Measurements from ENCODE around the gene GRID2. TPM values are rescaled to one million over a fixed set of nuclear protein-coding genes. Genes with fewer than 3 reads are reported as not detected.

Gene GRID2
- polyA plus RNA-seq, 1 donor: 0.57 TPM

GRCh38 chr4:93152491-93152890 is 848.7 kb downstream of the GRID2 start:
- no peaks in the 10 kb centered on the region for H3K9me3 ChIP-seq (ENCODE audit: control insufficient read depth, low read depth, low read length)
- H3K27ac ChIP-seq (ENCODE audit: low read length): no peak overlapping the region
- WGBS (ENCODE audit: insufficient coverage, low lambda C conversion rate): 30% methylated on average over 2 of the region's 2 CpGs
- no peaks in the 10 kb centered on the region for H3K27me3 ChIP-seq (ENCODE audit: control insufficient read depth, insufficient read depth, low read length)
- H3K36me3 ChIP-seq (ENCODE audit: control insufficient read depth, insufficient read depth, low read length): no peaks in the 10 kb centered on the region
- peak; percentile 19 to 68 for DNase-seq
- no peak overlapping the region for H3K4me3 ChIP-seq (ENCODE audit: low read length)
- H3K4me1 ChIP-seq (ENCODE audit: control insufficient read depth, insufficient read depth, low read length): peaks cover 3% of the 10 kb centered on the region

- H3K9me3 ChIP-seq (ENCODE audit: control insufficient read depth, low read depth, low read length): no peaks in the 10 kb centered on the region
- no peaks in the 10 kb centered on the region for H3K36me3 ChIP-seq (ENCODE audit: control insufficient read depth, insufficient read depth, low read length)
- H3K27me3 ChIP-seq (ENCODE audit: control insufficient read depth, insufficient read depth, low read length): no peaks in the 10 kb centered on the region
- no peak for DNase-seq
- H3K27ac ChIP-seq (ENCODE audit: low read length): no peak overlapping the region
- no peaks in the 10 kb centered on the region for H3K4me1 ChIP-seq (ENCODE audit: control insufficient read depth, insufficient read depth, low read length)
- H3K4me3 ChIP-seq (ENCODE audit: low read length): no peak overlapping the region
- WGBS (ENCODE audit: insufficient coverage, low lambda C conversion rate): 77% methylated on average over 2 of the region's 2 CpGs
Measured at GRCh38 chr4:93157986-93158385, 854.2 kb downstream of the GRID2 start.

- no peak for DNase-seq
- H3K4me1 ChIP-seq (ENCODE audit: control insufficient read depth, insufficient read depth, low read length): no peaks in the 10 kb centered on the region
- no peaks in the 10 kb centered on the region for H3K36me3 ChIP-seq (ENCODE audit: control insufficient read depth, insufficient read depth, low read length)
- 100% methylated on average over 4 of the region's 4 CpGs for WGBS (ENCODE audit: insufficient coverage, low lambda C conversion rate)
- H3K4me3 ChIP-seq (ENCODE audit: low read length): no peak overlapping the region
- H3K27ac ChIP-seq (ENCODE audit: low read length): no peak overlapping the region
- H3K27me3 ChIP-seq (ENCODE audit: control insufficient read depth, insufficient read depth, low read length): no peaks in the 10 kb centered on the region
- H3K9me3 ChIP-seq (ENCODE audit: control insufficient read depth, low read depth, low read length): no peaks in the 10 kb centered on the region
Measured at GRCh38 chr4:93168053-93168452, 864.3 kb downstream of the GRID2 start.

GRCh38 chr4:93169966-93170365 is 866.2 kb downstream of the GRID2 start:
- no peak overlapping the region for H3K4me3 ChIP-seq (ENCODE audit: low read length)
- H3K36me3 ChIP-seq (ENCODE audit: control insufficient read depth, insufficient read depth, low read length): no peaks in the 10 kb centered on the region
- no peaks in the 10 kb centered on the region for H3K9me3 ChIP-seq (ENCODE audit: control insufficient read depth, low read depth, low read length)
- WGBS (ENCODE audit: insufficient coverage, low lambda C conversion rate): no CpG with 5 or more reads among the region's 6 CpGs
- no peaks in the 10 kb centered on the region for H3K27me3 ChIP-seq (ENCODE audit: control insufficient read depth, insufficient read depth, low read length)
- no peaks in the 10 kb centered on the region for H3K4me1 ChIP-seq (ENCODE audit: control insufficient read depth, insufficient read depth, low read length)
- H3K27ac ChIP-seq (ENCODE audit: low read length): no peak overlapping the region
- no peak for DNase-seq

- Histone ChIP-seq H3K27me3 (ENCODE audit: control insufficient read depth, insufficient read depth, low read length) (no peaks in the 10 kb centered on the region), H3K9me3 (ENCODE audit: control insufficient read depth, low read depth, low read length) (no peaks in the 10 kb centered on the region), H3K4me1 (ENCODE audit: control insufficient read depth, insufficient read depth, low read length) (no peaks in the 10 kb centered on the region), H3K27ac (ENCODE audit: low read length) (no peak overlapping the region), H3K4me3 (ENCODE audit: low read length) (no peak overlapping the region), H3K36me3 (ENCODE audit: control insufficient read depth, insufficient read depth, low read length) (no peaks in the 10 kb centered on the region)
- WGBS (ENCODE audit: insufficient coverage, low lambda C conversion rate): no CpG with 5 or more reads among the region's 1 CpG
- DNase-seq: no peak
Measured at GRCh38 chr4:93174598-93174997, 870.8 kb downstream of the GRID2 start.

GRCh38 chr4:93178279-93178678 is 874.5 kb downstream of the GRID2 start:
- DNase-seq: no peak

GRCh38 chr4:93179044-93179443 is 875.3 kb downstream of the GRID2 start:
- no peaks in the 10 kb centered on the region for H3K27me3 ChIP-seq (ENCODE audit: control insufficient read depth, insufficient read depth, low read length)
- H3K9me3 ChIP-seq (ENCODE audit: control insufficient read depth, low read depth, low read length): no peaks in the 10 kb centered on the region
- no peak overlapping the region for H3K27ac ChIP-seq (ENCODE audit: low read length)
- no peaks in the 10 kb centered on the region for H3K4me1 ChIP-seq (ENCODE audit: control insufficient read depth, insufficient read depth, low read length)
- H3K36me3 ChIP-seq (ENCODE audit: control insufficient read depth, insufficient read depth, low read length): no peaks in the 10 kb centered on the region
- no peak for DNase-seq
- WGBS (ENCODE audit: insufficient coverage, low lambda C conversion rate): 100% methylated on average over 1 of the region's 2 CpGs
- no peak overlapping the region for H3K4me3 ChIP-seq (ENCODE audit: low read length)

More at GRCh38 chr4:93178279-93178678, 874.5 kb downstream of the GRID2 start:
- H3K27me3 ChIP-seq (ENCODE audit: control insufficient read depth, insufficient read depth, low read length): no peaks in the 10 kb centered on the region
- no peak overlapping the region for H3K27ac ChIP-seq (ENCODE audit: low read length)
- H3K36me3 ChIP-seq (ENCODE audit: control insufficient read depth, insufficient read depth, low read length): no peaks in the 10 kb centered on the region
- H3K4me3 ChIP-seq (ENCODE audit: low read length): no peak overlapping the region
- H3K4me1 ChIP-seq (ENCODE audit: control insufficient read depth, insufficient read depth, low read length): no peaks in the 10 kb centered on the region
- no peaks in the 10 kb centered on the region for H3K9me3 ChIP-seq (ENCODE audit: control insufficient read depth, low read depth, low read length)
- no CpG with 5 or more reads among the region's 2 CpGs for WGBS (ENCODE audit: insufficient coverage, low lambda C conversion rate)

- H3K4me1 ChIP-seq (ENCODE audit: control insufficient read depth, insufficient read depth, low read length): no peaks in the 10 kb centered on the region
- DNase-seq: no peak
- no peaks in the 10 kb centered on the region for H3K9me3 ChIP-seq (ENCODE audit: control insufficient read depth, low read depth, low read length)
- 80% methylated on average over 1 of the region's 4 CpGs for WGBS (ENCODE audit: insufficient coverage, low lambda C conversion rate)
- no peak overlapping the region for H3K4me3 ChIP-seq (ENCODE audit: low read length)
- H3K27me3 ChIP-seq (ENCODE audit: control insufficient read depth, insufficient read depth, low read length): no peaks in the 10 kb centered on the region
- no peak overlapping the region for H3K27ac ChIP-seq (ENCODE audit: low read length)
- no peaks in the 10 kb centered on the region for H3K36me3 ChIP-seq (ENCODE audit: control insufficient read depth, insufficient read depth, low read length)
Measured at GRCh38 chr4:93182722-93183121, 879.0 kb downstream of the GRID2 start.

GRCh38 chr4:93183576-93183975 is 879.8 kb downstream of the GRID2 start:
- Histone ChIP-seq H3K27me3 (ENCODE audit: control insufficient read depth, insufficient read depth, low read length) (no peaks in the 10 kb centered on the region), H3K4me1 (ENCODE audit: control insufficient read depth, insufficient read depth, low read length) (no peaks in the 10 kb centered on the region), H3K27ac (ENCODE audit: low read length) (no peak overlapping the region), H3K9me3 (ENCODE audit: control insufficient read depth, low read depth, low read length) (no peaks in the 10 kb centered on the region), H3K4me3 (ENCODE audit: low read length) (no peak overlapping the region), H3K36me3 (ENCODE audit: control insufficient read depth, insufficient read depth, low read length) (no peaks in the 10 kb centered on the region)
- peak in 1 of 2 donors; percentile 17 for DNase-seq

GRCh38 chr4:93184053-93184452 is 880.3 kb downstream of the GRID2 start:
- no peaks in the 10 kb centered on the region for H3K4me1 ChIP-seq (ENCODE audit: control insufficient read depth, insufficient read depth, low read length)
- no peak overlapping the region for H3K27ac ChIP-seq (ENCODE audit: low read length)
- DNase-seq: no peak
- H3K36me3 ChIP-seq (ENCODE audit: control insufficient read depth, insufficient read depth, low read length): no peaks in the 10 kb centered on the region
- 60% methylated on average over 1 of the region's 2 CpGs for WGBS (ENCODE audit: insufficient coverage, low lambda C conversion rate)
- H3K27me3 ChIP-seq (ENCODE audit: control insufficient read depth, insufficient read depth, low read length): no peaks in the 10 kb centered on the region
- no peak overlapping the region for H3K4me3 ChIP-seq (ENCODE audit: low read length)
- H3K9me3 ChIP-seq (ENCODE audit: control insufficient read depth, low read depth, low read length): no peaks in the 10 kb centered on the region

- WGBS (ENCODE audit: insufficient coverage, low lambda C conversion rate): 17% methylated on average over 1 of the region's 1 CpG
- H3K4me1 ChIP-seq (ENCODE audit: control insufficient read depth, insufficient read depth, low read length): no peaks in the 10 kb centered on the region
- no peaks in the 10 kb centered on the region for H3K9me3 ChIP-seq (ENCODE audit: control insufficient read depth, low read depth, low read length)
- no peaks in the 10 kb centered on the region for H3K27me3 ChIP-seq (ENCODE audit: control insufficient read depth, insufficient read depth, low read length)
- H3K4me3 ChIP-seq (ENCODE audit: low read length): no peak overlapping the region
- no peak overlapping the region for H3K27ac ChIP-seq (ENCODE audit: low read length)
- peak in 1 of 2 donors; percentile 34 for DNase-seq
- no peaks in the 10 kb centered on the region for H3K36me3 ChIP-seq (ENCODE audit: control insufficient read depth, insufficient read depth, low read length)
Measured at GRCh38 chr4:93186846-93187245, 883.1 kb downstream of the GRID2 start.

All from large intestine (tissue), 3 donors.